AG04450 (cell line): Measurements from ENCODE around the gene DLX2. TPM values are rescaled to one million over a fixed set of nuclear protein-coding genes. Genes with fewer than 3 reads are reported as not detected.
"Not testable (repeated sequence)": the region's sequence is repeated elsewhere in the genome, so short reads cannot be mapped to it uniquely, and the experiment has no call there.

ENCODE experiments used
- CTCF ChIA-PET: fragments of 300-600, 350-600 bp; formaldehyde crosslinking; extraction: SDS; loops from one replicate; lab custom pipeline; 2022; ENCODE audit warnings: antibody characterized with exemption, inconsistent platforms; lab: Charles Lee
- POLR2A ChIA-PET: fragments of 350-600 bp; formaldehyde crosslinking; extraction: SDS; loops from one replicate; lab custom pipeline; 2021; ENCODE audit warnings: antibody characterized with exemption, inconsistent platforms; lab: Yijun Ruan, JAX
- DNase-seq: peaks from one replicate; pipeline ENCODE4 v3.0.0-alpha.2; 2011; ENCODE audit warnings: low read depth, low spot score
- H3K27ac ChIP-seq: one replicate; pipeline ENCODE4 v1.5.1; 2012; ENCODE audit warnings: low read depth, low read length, control low read depth
- H3K27me3 ChIP-seq: one replicate; pipeline ENCODE4 v1.6.0; 2012; ENCODE audit warnings: low read length; ENCODE audit not compliant: control insufficient read depth, insufficient read depth
- H3K4me3 ChIP-seq: 2 replicates; pipeline ENCODE4 v1.5.1; 2011; ENCODE audit warnings: mild to moderate bottlenecking, low read depth, low read length, control low read depth
- H3K9me3 ChIP-seq: 2 replicates; pipeline ENCODE4 v1.5.1; 2012; ENCODE audit warnings: low read length; ENCODE audit not compliant: control insufficient read depth, insufficient read depth
- CTCF ChIP-seq: IDR thresholded peaks from 2 replicates; pipeline ENCODE4 v1.5.1; 2011; ENCODE audit warnings: low read depth, low read length, control low read depth, inconsistent platforms
- polyA minus RNA-seq: library from RNA; depleted of rRNA, polyadenylated mRNA; stranded (reverse); fragments of >200 nt; gene quantifications from 2 replicates; pipeline ENCODE4 v1.2.3, GENCODE V29; 2011; rRNA and poly(A)+ RNA removed
- polyA plus RNA-seq: library from polyadenylated mRNA; depleted of rRNA; stranded (reverse); fragments of >200 nt; gene quantifications from 2 replicates; pipeline ENCODE4 v1.2.3, GENCODE V29; 2011; rRNA removed

The DLX2 gene
- polyA plus RNA-seq, result 0.10 and 0.24 TPM in 2 replicates
- 0.09 TPM in 1 of 2 replicates, not detected in the other for polyA minus RNA-seq

- TF ChIP-seq CTCF, result no peak
- H3K4me3 ChIP-seq, result peak within 1 kb of the TSS; percentile 76
- peak; percentile 57 for DNase-seq
- ChIA-PET CTCF (interaction anchor here (0.7 to 7.5 kb wide), 14 partner anchors 11 to 529 kb away, joined by 3 to 137 read pairs (median 4); no protein-coding TSS in a partner anchor), POLR2A (interaction anchor here (0.5 to 1.7 kb wide), 10 partner anchors 10 to 560 kb away, joined by 3 to 10 read pairs (median 3); partner anchors contain the start of genes DLX1, ITGA6 and SLC25A12)
- no peak within 1 kb of the TSS for H3K27ac ChIP-seq
- H3K27me3 ChIP-seq, result peaks cover 2% of the 10 kb centered on the region
- H3K9me3 ChIP-seq, result no peaks in the 10 kb centered on the region; the same call in 1 of the 2 replicates
These were observed at the start of gene DLX2 for GRCh38 chr2:172102391-172103359. Gene DLX2 (minus strand): TSS chr2:172102900. CDS start chr2:172102538, 362 bp downstream.

GRCh38 chr2:172147944-172148650, 45.4 kb upstream of the DLX2 start:
- CTCF ChIA-PET, result interaction anchor here (1.0 kb wide), 1 partner anchor 19 kb away, joined by 7 read pairs; no protein-coding TSS in a partner anchor
- Histone ChIP-seq H3K27me3 (peaks cover 20% of the 10 kb centered on the region), H3K9me3 (no peaks in the 10 kb centered on the region), H3K27ac (no peak overlapping the region), H3K4me3 (no peak overlapping the region)
- TF ChIP-seq CTCF, result no peak
- DNase-seq, result no peak
- POLR2A ChIA-PET, result no interaction called here

- no peak for DNase-seq
- H3K27ac ChIP-seq, result no peak overlapping the region
- H3K27me3 ChIP-seq, result peaks cover 31% of the 10 kb centered on the region
- no peaks in the 10 kb centered on the region for H3K9me3 ChIP-seq
- POLR2A ChIA-PET, result interaction anchor here (0.6 kb wide), 1 partner anchor 373 kb away, joined by 4 read pairs; no protein-coding TSS in a partner anchor
- CTCF ChIA-PET, result interaction anchor here (1.2 kb wide), 1 partner anchor 17 kb away, joined by 4 read pairs; no protein-coding TSS in a partner anchor
- no peak overlapping the region for H3K4me3 ChIP-seq
- no peak for TF ChIP-seq CTCF
These were observed 41.1 kb upstream of the DLX2 start for GRCh38 chr2:172143817-172144216.

- CTCF ChIA-PET, result interaction anchor here (0.6 to 5.7 kb wide), 3 partner anchors 11 to 343 kb away, joined by 3 to 34 read pairs (median 4); no protein-coding TSS in a partner anchor
- POLR2A ChIA-PET, H3K4me3 ChIP-seq, DNase-seq, H3K9me3 ChIP-seq, H3K27ac ChIP-seq: not testable (repeated sequence)
- peaks cover 15% of the 10 kb centered on the region for H3K27me3 ChIP-seq
These were observed 36.0 kb upstream of the DLX2 start for GRCh38 chr2:172138727-172139126.

GRCh38 chr2:172137943-172138342, 35.2 kb upstream of the DLX2 start:
- TF ChIP-seq CTCF, result no peak
- no peaks in the 10 kb centered on the region for H3K9me3 ChIP-seq
- no peak overlapping the region for H3K27ac ChIP-seq
- ChIA-PET CTCF (interaction anchor here (0.7 to 5.7 kb wide), 2 partner anchors 10 to 150 kb away, joined by 3 to 34 read pairs; no protein-coding TSS in a partner anchor), POLR2A (no interaction called here)
- no peak for DNase-seq
- H3K27me3 ChIP-seq, result peaks cover 15% of the 10 kb centered on the region
- H3K4me3 ChIP-seq, result no peak overlapping the region
